Stomach (tissue), 9 donors: ENCODE data around the gene B4GALNT3. TPM values are rescaled to one million over a fixed set of nuclear protein-coding genes. Genes with fewer than 3 reads are reported as not detected.

Experiments used
- DNase-seq, 2 donors: peaks; one replicate each; pipeline versions ENCODE4 v3.0.0 to v3.0.0-alpha.2; 2013 to 2019
- H3K27ac ChIP-seq, 5 donors: fragments of 200-600 bp in 4 of 5; sonication (generic) in 4 of 5; one replicate each; pipeline ENCODE4 v1.5.1; 2013 to 2019; ENCODE audit warnings: mild to moderate bottlenecking in 1 of 5, moderate library complexity in 1 of 5
- H3K27me3 ChIP-seq, 3 donors: fragments of 200-600 bp; sonication (generic); one replicate each; pipeline ENCODE4 v1.5.1; 2017 to 2019; ENCODE audit warnings: mixed run types in 1 of 3
- H3K36me3 ChIP-seq, 4 donors: fragments of 200-600 bp; sonication (generic); 1 replicate in 3 of 4; 2 replicates in 1 of 4; pipeline ENCODE4 v1.5.1; 2016 to 2019
- H3K4me1 ChIP-seq, 4 donors: fragments of 200-600 bp; sonication (generic); one replicate each; pipeline ENCODE4 v1.5.1; 2016 to 2019
- H3K4me3 ChIP-seq, 4 donors: fragments of 200-600 bp; sonication (generic) in 3 of 4; one replicate each; pipeline ENCODE4 v1.5.1; 2016 to 2019; ENCODE audit warnings: mild to moderate bottlenecking in 1 of 4
- H3K9me3 ChIP-seq, 4 donors: fragments of 200-600 bp; sonication (generic); one replicate each; pipeline ENCODE4 v1.5.1; 2016 to 2019
- EP300 ChIP-seq: sonication (generic); formaldehyde crosslinking; IDR thresholded peaks from one replicate; pipeline ENCODE4 v1.6.1; 2017; ENCODE audit warnings: antibody characterized with exemption
- POLR2A ChIP-seq, 4 donors: fragments of 450-650 bp; IDR thresholded peaks; one replicate each; pipeline ENCODE4 v1.6.1; 2016; ENCODE audit warnings: antibody characterized with exemption in 4 of 4, control low read depth in 2 of 4, mild to moderate bottlenecking in 1 of 4, moderate library complexity in 1 of 4
- POLR2AphosphoS5 ChIP-seq, 3 donors: sonication (generic); formaldehyde crosslinking; IDR thresholded peaks; one replicate each; pipeline ENCODE4 v1.6.1; 2016; ENCODE audit warnings: antibody characterized with exemption in 3 of 3
- WGBS, 5 donors: extraction: QIAGEN DNeasy Blood & Tissue Kit in 3 of 5; methylation state at CpG; one replicate each; pipeline versions ENCODE4 v1.1.5 to v1.1.7; 2013 to 2018; 5-methylcytosine and 5-hydroxymethylcytosine counted together
- intact Hi-C: fragments of 100-400 bp; cut with DNase I; formaldehyde crosslinking; loops from one replicate; pipeline ENCODE4 v1.15.1; 2023; ENCODE audit warnings: low total_unique reads
- polyA plus RNA-seq, 3 donors: library from polyadenylated mRNA; stranded (reverse); fragments of 200-250 nt; gene quantifications; one replicate each; pipeline ENCODE4 v1.2.3, GENCODE V29; 2013
- total RNA-seq, 5 donors: library from RNA; depleted of rRNA; stranded (reverse); fragments of >200 nt; gene quantifications; one replicate each; pipeline versions ENCODE4 v1.1.0 to v1.2.3, GENCODE V29; 2014 to 2016
- TF ChIP-seq, protein P1 (sequence below), 7 experiments: fragments of 450-650 bp in 4 of 7; fragments of 200-600 bp in 3 of 7; sonication (generic) in 3 of 7; IDR thresholded peaks; one replicate each; pipeline ENCODE4 v1.5.1; 2016 to 2019; ENCODE audit warnings: antibody characterized with exemption in 7 of 7, control low read depth in 2 of 7, mild to moderate bottlenecking in 1 of 7
- donor health status: healthy with polysubstance abuse.
- donor health status: Bipolar disorder and iron deficiency.
- donor health status: healthy.

The B4GALNT3 gene
- total and polyA plus RNA-seq, 8 donors, result 20.8 to 332 (median 71.0) TPM

DNA sequence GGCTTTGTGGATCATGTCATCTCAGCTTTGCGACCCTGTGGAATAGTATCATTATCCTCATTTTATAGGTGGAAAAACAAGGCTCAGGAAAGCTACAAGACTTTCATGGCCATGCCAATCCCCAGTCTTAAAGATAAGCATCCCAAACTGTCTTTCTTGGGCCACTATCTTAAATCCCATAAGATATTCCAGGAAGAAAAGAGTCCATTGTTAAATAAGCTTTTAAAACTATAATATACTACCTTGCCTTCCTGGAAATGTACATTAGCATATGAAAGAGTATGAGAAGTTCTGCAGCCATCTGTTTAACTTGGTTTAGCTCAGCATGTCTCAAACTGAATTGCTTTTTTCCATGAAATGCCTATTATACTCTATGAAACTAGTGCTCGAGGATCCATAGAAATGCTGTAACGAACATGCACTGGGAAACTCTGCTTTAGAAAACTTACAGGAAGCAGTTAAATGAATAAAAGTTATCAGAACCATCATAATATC, 77.1 kb downstream of the B4GALNT3 start:
- peaks cover 29 to 42% (median 37%) of the 10 kb centered on the region in 4 donors for H3K4me1 ChIP-seq
- DNase-seq, result no peak
- WGBS, 5 donors, result 92 to 93% (median 92%) methylated on average over 3 of the region's 3 CpGs
- no peak overlapping the region for H3K4me3 ChIP-seq
- H3K27me3 ChIP-seq, result no peaks in the 10 kb centered on the region
- no peak for TF ChIP-seq POLR2A (IDR thresholded peaks at IDR 0.05)
- no peak for TF ChIP-seq POLR2AphosphoS5 (IDR thresholded peaks at IDR 0.05)
- no peak for TF ChIP-seq EP300
- TF ChIP-seq, protein P1, sequence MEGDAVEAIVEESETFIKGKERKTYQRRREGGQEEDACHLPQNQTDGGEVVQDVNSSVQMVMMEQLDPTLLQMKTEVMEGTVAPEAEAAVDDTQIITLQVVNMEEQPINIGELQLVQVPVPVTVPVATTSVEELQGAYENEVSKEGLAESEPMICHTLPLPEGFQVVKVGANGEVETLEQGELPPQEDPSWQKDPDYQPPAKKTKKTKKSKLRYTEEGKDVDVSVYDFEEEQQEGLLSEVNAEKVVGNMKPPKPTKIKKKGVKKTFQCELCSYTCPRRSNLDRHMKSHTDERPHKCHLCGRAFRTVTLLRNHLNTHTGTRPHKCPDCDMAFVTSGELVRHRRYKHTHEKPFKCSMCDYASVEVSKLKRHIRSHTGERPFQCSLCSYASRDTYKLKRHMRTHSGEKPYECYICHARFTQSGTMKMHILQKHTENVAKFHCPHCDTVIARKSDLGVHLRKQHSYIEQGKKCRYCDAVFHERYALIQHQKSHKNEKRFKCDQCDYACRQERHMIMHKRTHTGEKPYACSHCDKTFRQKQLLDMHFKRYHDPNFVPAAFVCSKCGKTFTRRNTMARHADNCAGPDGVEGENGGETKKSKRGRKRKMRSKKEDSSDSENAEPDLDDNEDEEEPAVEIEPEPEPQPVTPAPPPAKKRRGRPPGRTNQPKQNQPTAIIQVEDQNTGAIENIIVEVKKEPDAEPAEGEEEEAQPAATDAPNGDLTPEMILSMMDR (IDR thresholded peaks at IDR 0.05), result no peak
- peaks cover 0 to 7% (median 0%) of the 10 kb centered on the region in 4 donors for H3K36me3 ChIP-seq
- intact Hi-C loops, result no loop called here
- peaks cover 0 to 11% (median 4%) of the 10 kb centered on the region in 4 donors for H3K9me3 ChIP-seq
- peak overlapping the region; percentile 20 to 85 (median 71) for H3K27ac ChIP-seq

DNA sequence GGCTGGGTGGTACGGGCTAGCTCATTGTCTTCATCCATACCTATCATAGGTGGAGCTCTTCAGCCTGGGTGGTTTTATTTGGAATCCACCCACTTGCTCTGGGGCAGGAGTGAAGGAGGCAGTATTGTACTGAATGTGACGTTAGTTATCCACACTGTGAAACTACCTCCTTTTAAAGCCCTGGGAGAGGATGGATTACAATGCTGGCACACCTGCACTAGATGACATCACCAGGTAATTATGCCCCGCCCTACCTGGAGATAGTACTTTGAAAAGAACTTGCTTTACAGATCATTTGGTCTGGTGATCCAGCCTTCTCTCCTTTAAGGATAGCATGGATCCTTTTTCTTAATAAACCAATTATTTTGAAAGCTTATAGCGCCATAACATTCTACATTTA, 78.0 kb downstream of the B4GALNT3 start:
- DNase-seq, result peak; percentile 70 to 87
- Histone ChIP-seq H3K4me1 (peaks cover 36 to 51% (median 45%) of the 10 kb centered on the region in 4 donors), H3K4me3 (no peak overlapping the region), H3K9me3 (peaks cover 0 to 2% (median 0%) of the 10 kb centered on the region in 4 donors), H3K27me3 (no peaks in the 10 kb centered on the region), H3K27ac (peak overlapping the region in 4 of 5 donors; percentile 58 to 85 (median 75)), H3K36me3 (peaks cover 0 to 7% (median 0%) of the 10 kb centered on the region in 4 donors)
- intact Hi-C loops, result no loop called here
- TF ChIP-seq POLR2A (IDR thresholded peaks at IDR 0.05), result no peak
- TF ChIP-seq, protein P1 (IDR thresholded peaks at IDR 0.05), result no peak
- TF ChIP-seq POLR2AphosphoS5 (IDR thresholded peaks at IDR 0.05), result peak in 2 of 3 donors; percentile 44 to 54
- no peak for TF ChIP-seq EP300
- WGBS, 5 donors, result 55 to 71% (median 56%) methylated on average over 4 of the region's 4 CpGs

DNA sequence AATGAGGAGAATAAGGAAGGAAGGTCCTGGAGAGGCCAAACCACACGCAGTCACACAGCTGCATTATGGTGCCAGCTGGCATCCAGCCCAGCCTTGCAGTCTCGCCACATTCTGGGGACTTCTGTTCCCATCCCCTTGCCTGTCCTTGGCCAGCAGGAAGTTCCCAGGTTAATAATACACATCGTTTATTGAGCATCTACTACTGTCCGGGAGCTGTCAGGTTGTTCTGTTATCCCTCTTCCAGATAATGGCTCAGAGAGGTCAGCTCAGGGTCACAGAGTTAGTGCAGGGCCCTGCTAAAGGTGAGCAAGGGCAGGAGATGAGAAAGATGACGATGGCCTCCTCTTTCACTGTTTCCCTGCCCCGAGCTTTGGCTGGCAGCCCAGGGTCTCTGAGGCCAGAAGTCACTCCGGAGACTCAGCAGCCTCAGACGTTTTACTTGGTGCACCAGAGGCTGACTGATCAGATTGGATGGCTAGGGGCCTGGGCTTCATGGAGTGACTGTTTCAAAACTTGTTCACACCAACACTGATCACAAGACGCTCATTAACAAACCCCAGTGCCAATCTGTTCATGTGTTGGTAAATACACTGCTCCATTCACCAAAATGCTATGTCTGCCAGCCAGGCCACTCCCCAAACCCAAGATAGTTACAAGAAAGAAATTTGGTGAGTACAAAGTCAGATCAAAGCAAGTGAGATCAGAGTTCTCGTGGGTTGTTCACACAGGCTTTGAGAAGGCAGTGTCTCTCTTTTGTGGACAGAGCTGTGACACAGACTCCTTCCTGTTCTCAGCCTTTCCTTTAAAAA, 79.2 kb downstream of the B4GALNT3 start:
- Histone ChIP-seq H3K4me3 (no peak overlapping the region), H3K9me3 (no peaks in the 10 kb centered on the region), H3K27ac (peak overlapping the region; percentile 58 to 85 (median 79)), H3K4me1 (peaks cover 36 to 54% (median 45%) of the 10 kb centered on the region in 4 donors), H3K27me3 (peaks cover 0 to 4% (median 0%) of the 10 kb centered on the region in 3 donors), H3K36me3 (peaks cover 0 to 7% (median 0%) of the 10 kb centered on the region in 4 donors)
- TF ChIP-seq POLR2AphosphoS5 (IDR thresholded peaks at IDR 0.05) (peak in 2 of 3 donors; percentile 44 to 60), EP300 (no peak)
- intact Hi-C loops, result no loop called here
- WGBS, 5 donors, result 8 to 25% (median 17%) methylated on average over 10 of the region's 10 CpGs
- peak; percentile 82 to 83 for DNase-seq

DNA sequence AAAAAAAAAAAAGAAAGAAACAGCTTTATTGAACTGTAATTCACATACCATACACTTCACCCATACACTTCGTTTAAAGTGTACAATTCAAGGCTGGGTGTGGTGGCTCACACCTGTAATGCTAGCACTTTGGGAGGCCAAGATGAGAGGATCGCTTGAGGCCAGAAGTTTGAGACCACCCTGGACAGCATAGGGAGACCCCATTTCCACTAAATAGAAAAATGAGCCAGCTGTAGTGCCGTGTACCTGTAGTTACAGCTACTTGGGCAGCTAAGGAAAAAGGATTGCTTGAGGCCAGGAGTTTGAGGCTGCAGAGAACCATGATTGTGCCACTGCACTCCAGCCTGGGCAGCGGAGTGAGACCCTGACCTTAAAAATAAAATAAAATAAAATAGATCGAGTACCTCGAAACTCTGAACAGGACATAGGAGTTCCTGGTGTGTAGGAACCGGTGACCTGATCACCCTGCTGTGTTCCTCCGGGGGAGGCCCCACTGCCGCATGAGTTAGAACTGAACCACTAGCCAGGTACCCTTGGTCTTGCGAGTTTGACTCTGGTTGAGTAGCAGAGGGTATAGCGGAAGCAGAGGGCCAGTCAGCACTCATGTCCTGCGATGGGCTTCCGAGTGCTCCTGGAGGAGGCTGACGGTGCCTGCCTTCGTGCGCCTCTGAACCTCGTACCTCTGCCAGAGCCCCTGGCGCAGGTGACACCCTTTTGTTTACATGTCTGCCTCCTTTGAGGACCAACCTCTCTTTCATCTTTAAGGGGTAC, 80.0 kb downstream of the B4GALNT3 start:
- TF ChIP-seq, protein P1 (IDR thresholded peaks at IDR 0.05), result no peak
- TF ChIP-seq POLR2A (IDR thresholded peaks at IDR 0.05), result no peak
- no peak for TF ChIP-seq EP300
- no peak for TF ChIP-seq POLR2AphosphoS5 (IDR thresholded peaks at IDR 0.05)

More for the DNA sequence above, 80.0 kb downstream of the B4GALNT3 start:
- H3K4me3 ChIP-seq, result no peak overlapping the region
- no peaks in the 10 kb centered on the region for H3K9me3 ChIP-seq
- DNase-seq, result no peak
- H3K27me3 ChIP-seq, result peaks cover 0 to 10% (median 0%) of the 10 kb centered on the region in 3 donors
- peak overlapping the region; percentile 58 to 85 (median 71) for H3K27ac ChIP-seq
- WGBS, 5 donors, result 88 to 92% (median 89%) methylated on average over 18 of the region's 18 CpGs
- intact Hi-C loops, result no loop called here
- H3K4me1 ChIP-seq, result peaks cover 36 to 54% (median 45%) of the 10 kb centered on the region in 4 donors
- H3K36me3 ChIP-seq, result peaks cover 0 to 7% (median under 1%) of the 10 kb centered on the region in 4 donors
